H9 (cell line): Measurements from ENCODE around the gene CAB39. TPM values are rescaled to one million over a fixed set of nuclear protein-coding genes. Genes with fewer than 3 reads are reported as not detected.

Experiments used
- DNase-seq: peaks from one replicate; pipeline ENCODE4 v3.0.0-alpha.2; 2017
- H2AFZ ChIP-seq: one replicate; pipeline ENCODE4 v1.6.1; 2013; ENCODE audit warnings: mild to moderate bottlenecking, low read length, control low read depth, moderate library complexity
- H2AK5ac ChIP-seq: 2 replicates; pipeline ENCODE4 v1.6.1; 2013; ENCODE audit warnings: low read length, control low read depth, mixed read lengths; ENCODE audit not compliant: insufficient read length
- H2BK120ac ChIP-seq: one replicate; pipeline ENCODE4 v1.6.1; 2013; ENCODE audit warnings: low read depth, mild to moderate bottlenecking, low read length, control low read depth, inconsistent platforms; ENCODE audit not compliant: poor library complexity, severe bottlenecking
- H2BK12ac ChIP-seq: 2 replicates; pipeline ENCODE4 v1.6.1; 2013; ENCODE audit warnings: low read length, control low read depth, mixed read lengths, low read depth; ENCODE audit not compliant: insufficient read length
- H2BK15ac ChIP-seq: 2 replicates; pipeline ENCODE4 v1.6.1; 2013; ENCODE audit warnings: low read depth, low read length, control low read depth
- H2BK20ac ChIP-seq: one replicate; pipeline ENCODE4 v1.6.1; 2013; ENCODE audit warnings: low read depth, mild to moderate bottlenecking, low read length, control low read depth, inconsistent platforms; ENCODE audit not compliant: poor library complexity, severe bottlenecking
- H2BK5ac ChIP-seq: 2 replicates; pipeline ENCODE4 v1.6.1; 2013; ENCODE audit warnings: low read length, control low read depth, mixed read lengths; ENCODE audit not compliant: insufficient read length
- H3K14ac ChIP-seq: 2 replicates; pipeline ENCODE4 v1.6.1; 2013; ENCODE audit warnings: low read length, control low read depth; ENCODE audit not compliant: insufficient read depth
- H3K18ac ChIP-seq: 2 replicates; pipeline ENCODE4 v1.6.1; 2013; ENCODE audit warnings: low read depth, mild to moderate bottlenecking, mixed read lengths, low read length, control low read depth; ENCODE audit not compliant: insufficient read length
- H3K23ac ChIP-seq: 2 replicates; pipeline ENCODE4 v1.6.1; 2013; ENCODE audit warnings: low read length, control low read depth, mixed read lengths, low read depth; ENCODE audit not compliant: insufficient read length
- H3K23me2 ChIP-seq: 2 replicates; pipeline ENCODE4 v1.6.1; 2013; ENCODE audit warnings: low read depth, mild to moderate bottlenecking, mixed read lengths, low read length, control low read depth; ENCODE audit not compliant: insufficient read length, poor library complexity, severe bottlenecking
- H3K27ac ChIP-seq: 2 replicates; pipeline ENCODE4 v1.5.1; 2013; ENCODE audit warnings: low read length, control low read depth, mixed read lengths, low read depth; ENCODE audit not compliant: insufficient read length
- H3K27me3 ChIP-seq: 2 replicates; pipeline ENCODE4 v1.6.1; 2013; ENCODE audit warnings: low read length, control low read depth, inconsistent platforms; ENCODE audit not compliant: insufficient read depth
- H3K4ac ChIP-seq: 2 replicates; pipeline ENCODE4 v1.6.1; 2013; ENCODE audit warnings: low read depth, mild to moderate bottlenecking, control low read depth, inconsistent platforms, low read length, moderate library complexity
- H3K4me1 ChIP-seq: 2 replicates; pipeline ENCODE4 v1.6.1; 2013; ENCODE audit warnings: low read length, control low read depth, inconsistent platforms; ENCODE audit not compliant: insufficient read depth
- H3K4me2 ChIP-seq: 2 replicates; pipeline ENCODE4 v1.6.1; 2013; ENCODE audit warnings: low read length, control low read depth, mixed read lengths; ENCODE audit not compliant: insufficient read length, insufficient read depth
- H3K56ac ChIP-seq: 2 replicates; pipeline ENCODE4 v1.6.1; 2013; ENCODE audit warnings: low read depth, mild to moderate bottlenecking, mixed read lengths, low read length, control low read depth; ENCODE audit not compliant: insufficient read length
- H3K79me1 ChIP-seq: 2 replicates; pipeline ENCODE4 v1.6.1; 2013; ENCODE audit warnings: low read depth, mild to moderate bottlenecking, moderate library complexity, low read length, control low read depth, inconsistent platforms; ENCODE audit not compliant: insufficient read depth, poor library complexity, severe bottlenecking
- H3K79me2 ChIP-seq: 2 replicates; pipeline ENCODE4 v1.6.1; 2013; ENCODE audit warnings: low read length, control low read depth, inconsistent platforms; ENCODE audit not compliant: insufficient read depth
- H3K9ac ChIP-seq: 2 replicates; pipeline ENCODE4 v1.6.1; 2013; ENCODE audit warnings: low read length, control low read depth, mixed read lengths; ENCODE audit not compliant: insufficient read length; ENCODE audit errors: extremely low read depth
- H3K9me3 ChIP-seq: one replicate; pipeline ENCODE4 v1.6.1; 2013; ENCODE audit warnings: low read depth, low read length, inconsistent platforms; ENCODE audit not compliant: control insufficient read depth
- H3T11ph ChIP-seq: one replicate; pipeline ENCODE4 v1.6.1; 2013; ENCODE audit warnings: mild to moderate bottlenecking, low read length, control low read depth, inconsistent platforms
- H4K20me1 ChIP-seq: one replicate; pipeline ENCODE4 v1.6.1; 2013; ENCODE audit not compliant: control insufficient read depth, insufficient read length, insufficient read depth
- H4K5ac ChIP-seq: 2 replicates; pipeline ENCODE4 v1.6.1; 2013; ENCODE audit warnings: low read depth, mild to moderate bottlenecking, mixed read lengths, low read length, control low read depth; ENCODE audit not compliant: insufficient read length
- H4K8ac ChIP-seq: replicated peaks from 2 replicates; pipeline ENCODE4 v1.6.1; 2013; ENCODE audit warnings: low read length, control low read depth, mixed read lengths, low read depth; ENCODE audit not compliant: insufficient read length
- H4K91ac ChIP-seq: 2 replicates; pipeline ENCODE4 v1.6.1; 2013; ENCODE audit warnings: low read depth, mild to moderate bottlenecking, moderate library complexity, mixed read lengths, low read length, control low read depth; ENCODE audit not compliant: insufficient read length
- H3K27ac Mint-ChIP-seq, 3 experiments: 2 replicates in 2 of 3; 3 replicates in 1 of 3; pipeline ENCODE4 v1.8.0; 2020 to 2021; ENCODE audit warnings: mixed read lengths in 3 of 3, mild to moderate bottlenecking in 1 of 3, moderate library complexity in 1 of 3
- H3K27me3 Mint-ChIP-seq: 2 replicates; pipeline ENCODE4 v1.8.0; 2021; ENCODE audit warnings: low read depth, mild to moderate bottlenecking, moderate library complexity, mixed read lengths
- H3K36me3 Mint-ChIP-seq, 3 experiments: 2 replicates in 2 of 3; 3 replicates in 1 of 3; pipeline ENCODE4 v1.8.0; 2020 to 2021; ENCODE audit warnings: low read depth in 3 of 3, mixed read lengths in 3 of 3; ENCODE audit not compliant: insufficient read depth in 1 of 3
- H3K4me1 Mint-ChIP-seq, 2 experiments: 2 replicates each; pipeline ENCODE4 v1.8.0; 2020; ENCODE audit warnings: mixed read lengths in 2 of 2
- H3K4me3 Mint-ChIP-seq, 2 experiments: 2 replicates in 1 of 2; 3 replicates in 1 of 2; pipeline ENCODE4 v1.8.0; 2020 to 2021; ENCODE audit warnings: mild to moderate bottlenecking in 2 of 2, mixed read lengths in 2 of 2, moderate library complexity in 1 of 2
- H3K9me3 Mint-ChIP-seq, 2 experiments: 2 replicates in 1 of 2; 3 replicates in 1 of 2; pipeline ENCODE4 v1.8.0; 2020; ENCODE audit warnings: mild to moderate bottlenecking in 2 of 2, mixed read lengths in 2 of 2, moderate library complexity in 1 of 2
- WGBS: extraction: QIAGEN DNeasy Blood & Tissue Kit; methylation state at CpG from one replicate; pipeline ENCODE4 v1.1.7; 2013; ENCODE audit warnings: missing lambda C conversion rate, low lambda C conversion rate, mixed read lengths; ENCODE audit not compliant: insufficient read length; ENCODE audit errors: extremely low coverage; 5-methylcytosine and 5-hydroxymethylcytosine counted together
- total RNA-seq: library from RNA; stranded (reverse); gene quantifications from 2 replicates; pipeline ENCODE4 v1.2.1, GENCODE V29; 2021
- TF ChIP-seq, protein P1 (sequence below): fragments of 200-600 bp; sonication (generic); conservative IDR thresholded peaks from 3 replicates; pipeline ENCODE4 v1.8.0; 2021; ENCODE audit warnings: antibody characterized with exemption, mild to moderate bottlenecking

CAB39 gene
- total RNA-seq, 1 experiment from 2014 or later: 42.7 TPM

DNA sequence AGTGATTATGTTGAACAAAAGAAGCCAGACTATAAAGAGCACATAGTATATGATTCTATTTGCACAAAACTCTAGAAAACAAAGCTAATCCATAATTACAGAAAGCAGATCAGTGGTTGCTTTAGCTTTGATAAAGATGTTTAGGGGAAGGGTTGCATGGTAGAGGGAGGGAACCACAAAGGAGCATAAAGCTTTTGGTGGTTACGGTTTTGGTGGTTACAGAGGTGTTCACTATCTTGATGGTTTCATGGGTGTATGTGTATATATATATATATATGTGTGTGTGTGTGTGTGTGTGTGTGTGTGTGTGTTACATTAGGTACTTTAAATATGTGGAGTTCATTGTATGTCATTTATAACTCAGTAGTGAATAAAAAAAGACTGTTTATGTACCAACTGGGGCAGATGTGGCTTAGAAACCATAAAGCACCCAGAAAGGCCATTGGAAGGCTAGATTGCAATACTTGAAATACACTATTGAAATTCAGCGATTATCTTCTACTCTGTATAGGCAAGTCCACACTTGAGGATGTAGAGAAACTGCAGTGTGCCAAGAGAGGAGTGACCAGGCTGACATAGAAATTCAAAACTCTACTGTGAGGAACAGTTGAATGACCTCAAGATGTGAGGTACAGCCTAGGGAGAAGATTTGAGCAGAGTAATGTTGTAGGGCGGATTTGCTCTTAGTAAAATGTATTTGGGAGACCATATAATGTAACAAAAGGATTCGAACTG lies 60.6 kb downstream of the CAB39 start:
- Histone ChIP-seq H3K23me2 (no peaks in the 10 kb centered on the region), H3K27ac (no peak overlapping the region), H2BK120ac (no peak overlapping the region), H3K56ac (no peak overlapping the region), H3K27me3 (no peaks in the 10 kb centered on the region), H4K91ac (no peak overlapping the region), H3K4me2 (no peak overlapping the region), H2BK15ac (no peak overlapping the region), H3K4ac (no peak overlapping the region), H3K14ac (no peak overlapping the region), H3T11ph (no peak overlapping the region), H4K5ac (no peak overlapping the region), H2BK20ac (no peak overlapping the region), H2BK5ac (no peak overlapping the region), H3K79me2 (no peaks in the 10 kb centered on the region; the same call in 1 of the 2 replicates), H3K23ac (no peak overlapping the region), H3K9ac (no peak overlapping the region), H2AFZ (no peak overlapping the region), H2BK12ac (no peak overlapping the region), H3K4me1 (no peaks in the 10 kb centered on the region), H3K79me1 (no peaks in the 10 kb centered on the region), H4K20me1 (no peaks in the 10 kb centered on the region), H3K18ac (no peak overlapping the region), H2AK5ac (no peak overlapping the region), H3K9me3 (no peaks in the 10 kb centered on the region), H4K8ac (no peak overlapping the region)
- WGBS: no CpG with 5 or more reads among the region's 4 CpGs
- Mint-ChIP-seq H3K9me3 (no peaks in the 10 kb centered on the region), H3K4me3 (no peak overlapping the region), H3K36me3 (peaks cover 2 to 13% (median 11%) of the 10 kb centered on the region in 3 experiments; a peak in 5 of 7 replicates), H3K27me3 (no peaks in the 10 kb centered on the region), H3K27ac (no peak overlapping the region; a peak in 2 of 7 replicates), H3K4me1 (peaks cover 0 to 2% of the 10 kb centered on the region in 2 experiments; a peak in 2 of 4 replicates)
- DNase-seq: no peak
- TF ChIP-seq, protein P1, sequence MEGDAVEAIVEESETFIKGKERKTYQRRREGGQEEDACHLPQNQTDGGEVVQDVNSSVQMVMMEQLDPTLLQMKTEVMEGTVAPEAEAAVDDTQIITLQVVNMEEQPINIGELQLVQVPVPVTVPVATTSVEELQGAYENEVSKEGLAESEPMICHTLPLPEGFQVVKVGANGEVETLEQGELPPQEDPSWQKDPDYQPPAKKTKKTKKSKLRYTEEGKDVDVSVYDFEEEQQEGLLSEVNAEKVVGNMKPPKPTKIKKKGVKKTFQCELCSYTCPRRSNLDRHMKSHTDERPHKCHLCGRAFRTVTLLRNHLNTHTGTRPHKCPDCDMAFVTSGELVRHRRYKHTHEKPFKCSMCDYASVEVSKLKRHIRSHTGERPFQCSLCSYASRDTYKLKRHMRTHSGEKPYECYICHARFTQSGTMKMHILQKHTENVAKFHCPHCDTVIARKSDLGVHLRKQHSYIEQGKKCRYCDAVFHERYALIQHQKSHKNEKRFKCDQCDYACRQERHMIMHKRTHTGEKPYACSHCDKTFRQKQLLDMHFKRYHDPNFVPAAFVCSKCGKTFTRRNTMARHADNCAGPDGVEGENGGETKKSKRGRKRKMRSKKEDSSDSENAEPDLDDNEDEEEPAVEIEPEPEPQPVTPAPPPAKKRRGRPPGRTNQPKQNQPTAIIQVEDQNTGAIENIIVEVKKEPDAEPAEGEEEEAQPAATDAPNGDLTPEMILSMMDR: no peak
